ENCODE results near the gene CNTN2. TPM values are rescaled to one million over a fixed set of nuclear protein-coding genes. Genes with fewer than 3 reads are reported as not detected.

The CNTN2 gene
- total RNA-seq, 1 donor from 2014 or later: under 0.01 TPM

DNA sequence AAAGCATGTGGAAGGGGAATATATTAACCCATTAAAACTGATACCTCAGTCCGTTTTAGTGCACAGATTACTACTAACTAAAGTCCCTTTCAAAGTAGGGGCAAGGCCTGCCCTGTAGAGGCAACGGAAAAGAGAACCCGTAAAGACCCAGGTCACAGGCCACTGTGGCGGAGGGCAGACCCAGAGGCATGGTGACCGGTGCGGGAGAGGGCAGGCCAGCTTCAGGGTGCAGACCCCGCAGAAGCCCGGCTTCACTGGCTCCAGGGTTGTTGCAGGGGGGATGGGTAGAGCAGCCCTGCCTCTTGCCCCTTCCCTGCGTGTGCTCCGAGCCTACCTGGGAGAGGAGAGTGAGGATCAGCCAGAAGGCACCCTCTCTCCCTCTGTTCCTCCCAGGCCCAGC is 17.7 kb downstream of the CNTN2 start:
- peaks cover 3% of the 10 kb centered on the region for H3K27me3 ChIP-seq (ENCODE audit: control insufficient read depth, insufficient read depth, low read length)
- DNase-seq (ENCODE audit: low read depth) (no peak), FAIRE-seq (no peak)

DNA sequence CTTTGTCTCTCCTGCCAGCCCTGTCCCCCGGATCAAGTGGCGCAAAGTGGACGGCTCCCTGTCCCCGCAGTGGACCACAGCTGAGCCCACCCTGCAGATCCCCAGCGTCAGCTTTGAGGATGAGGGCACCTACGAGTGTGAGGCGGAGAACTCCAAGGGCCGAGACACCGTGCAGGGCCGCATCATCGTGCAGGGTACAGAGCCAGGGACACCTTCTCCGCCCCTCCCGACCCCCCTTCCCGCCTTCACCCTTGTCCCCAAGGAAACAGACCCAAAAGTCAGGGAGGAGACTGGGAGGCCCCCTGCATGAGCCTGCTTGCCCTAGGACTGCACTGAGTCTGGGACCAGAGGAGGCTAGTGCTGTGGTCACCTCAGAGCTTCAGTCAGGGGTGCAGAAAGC is 18.2 kb downstream of the CNTN2 start:
- Histone ChIP-seq H3K4me3 (ENCODE audit: low read depth, low read length) (no peak overlapping the region), H3K27me3 (ENCODE audit: control insufficient read depth, insufficient read depth, low read length) (peaks cover 3% of the 10 kb centered on the region), H3K36me3 (ENCODE audit: control insufficient read depth, insufficient read depth, low read length) (no peaks in the 10 kb centered on the region)
- no peak for TF ChIP-seq CTCF (IDR thresholded peaks at IDR 0.05; ENCODE audit: insufficient read depth, low read length, severe bottlenecking)
- DNase-seq (ENCODE audit: low read depth) (no peak), FAIRE-seq (no peak)

More for the DNA sequence above, 17.7 kb downstream of the CNTN2 start:
- TF ChIP-seq CTCF (IDR thresholded peaks at IDR 0.05; ENCODE audit: insufficient read depth, low read length, severe bottlenecking): no peak
- H3K4me3 ChIP-seq (ENCODE audit: low read depth, low read length): no peak overlapping the region
- H3K36me3 ChIP-seq (ENCODE audit: control insufficient read depth, insufficient read depth, low read length): no peaks in the 10 kb centered on the region

GRCh38 chr1:205061665-205062069 is 18.7 kb downstream of the CNTN2 start:
- DNase-seq (ENCODE audit: low read depth): peak; percentile 36
- Histone ChIP-seq H3K36me3 (ENCODE audit: control insufficient read depth, insufficient read depth, low read length) (no peaks in the 10 kb centered on the region), H3K27me3 (ENCODE audit: control insufficient read depth, insufficient read depth, low read length) (peaks cover 5% of the 10 kb centered on the region), H3K4me3 (ENCODE audit: low read depth, low read length) (no peak overlapping the region)
- peak; percentile 89 for TF ChIP-seq CTCF (IDR thresholded peaks at IDR 0.05; ENCODE audit: insufficient read depth, low read length, severe bottlenecking)
- FAIRE-seq: no peak

GRCh38 chr1:205062319-205062718 is 19.3 kb downstream of the CNTN2 start:
- peaks cover 5% of the 10 kb centered on the region for H3K27me3 ChIP-seq (ENCODE audit: control insufficient read depth, insufficient read depth, low read length)
- no peak overlapping the region for H3K4me3 ChIP-seq (ENCODE audit: low read depth, low read length)
- H3K36me3 ChIP-seq (ENCODE audit: control insufficient read depth, insufficient read depth, low read length): no peaks in the 10 kb centered on the region
- DNase-seq (ENCODE audit: low read depth) (no peak), FAIRE-seq (no peak)
- TF ChIP-seq CTCF (IDR thresholded peaks at IDR 0.05; ENCODE audit: insufficient read depth, low read length, severe bottlenecking): no peak

DNA sequence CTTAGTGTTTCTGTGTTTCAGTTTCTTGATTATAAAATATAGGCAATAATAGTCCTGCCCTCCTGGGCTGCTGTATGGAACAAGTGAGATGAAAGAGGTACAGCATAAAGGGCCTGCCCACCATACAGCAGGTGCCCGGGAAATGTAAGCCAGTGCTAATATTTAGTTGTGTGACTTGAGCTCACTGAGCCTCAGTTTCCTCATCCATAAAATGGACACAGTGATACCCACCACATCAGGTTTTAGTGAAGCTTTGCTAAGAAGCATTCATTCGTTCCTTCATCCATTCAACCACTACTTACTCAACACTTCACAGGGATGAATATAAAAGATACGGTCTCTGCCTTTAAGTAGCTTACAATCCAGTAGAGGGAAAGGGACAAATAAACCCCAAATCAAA is 19.9 kb downstream of the CNTN2 start:
- Histone ChIP-seq H3K36me3 (ENCODE audit: control insufficient read depth, insufficient read depth, low read length) (no peaks in the 10 kb centered on the region), H3K27me3 (ENCODE audit: control insufficient read depth, insufficient read depth, low read length) (peaks cover 3% of the 10 kb centered on the region), H3K4me3 (ENCODE audit: low read depth, low read length) (no peak overlapping the region)
- no peak for DNase-seq (ENCODE audit: low read depth)
- TF ChIP-seq CTCF (IDR thresholded peaks at IDR 0.05; ENCODE audit: insufficient read depth, low read length, severe bottlenecking): no peak
- FAIRE-seq: no peak

- no peak for DNase-seq (ENCODE audit: low read depth)
- H3K27me3 ChIP-seq (ENCODE audit: control insufficient read depth, insufficient read depth, low read length): peaks cover 4% of the 10 kb centered on the region
- no peak for TF ChIP-seq CTCF (IDR thresholded peaks at IDR 0.05; ENCODE audit: insufficient read depth, low read length, severe bottlenecking)
These were observed 21.3 kb downstream of the CNTN2 start for GRCh38 chr1:205064301-205064700.

More at GRCh38 chr1:205064301-205064700, 21.3 kb downstream of the CNTN2 start:
- H3K4me3 ChIP-seq (ENCODE audit: low read depth, low read length): no peak overlapping the region
- H3K36me3 ChIP-seq (ENCODE audit: control insufficient read depth, insufficient read depth, low read length): no peaks in the 10 kb centered on the region
- no peak for FAIRE-seq
